OCI-LY1 (cell line): Measurements from ENCODE around the gene CFAP97.

Experiments
- CTCF ChIP-seq: fragments of 200-600 bp; sonication (generic), shearing (Covaris generic); IDR thresholded peaks from 2 replicates; pipeline ENCODE4 v1.5.1; 2017; ENCODE audit warnings: mild to moderate bottlenecking, antibody characterized with exemption, low read length, moderate library complexity, mixed read lengths
- EZH2 ChIP-seq: fragments of 200-600 bp; sonication (generic), shearing (Covaris generic); IDR thresholded peaks from 2 replicates; pipeline ENCODE4 v1.8.0; 2017; ENCODE audit warnings: borderline replicate concordance, mixed run types, mild to moderate bottlenecking, antibody characterized with exemption, low read length, moderate library complexity, mixed read lengths

GRCh38 chr4:185211641-185212040, 7.8 kb upstream of the CFAP97 start:
- TF ChIP-seq CTCF, result no peak
- no peak for TF ChIP-seq EZH2
